T-helper 22 cell (primary cell): ENCODE measurements around the gene HTR3D.
"Not testable (repeated sequence)": the region's sequence is repeated elsewhere in the genome, so short reads cannot be mapped to it uniquely, and the experiment has no call there.

Experiments
- DNase-seq: peaks from one replicate; pipeline ENCODE4 v3.0.0-alpha.2; 2020; ENCODE audit warnings: low read depth

HTR3D gene

GRCh38 chr3:184031187-184031792 lies at the start of gene HTR3D:
HTR3D (plus strand) TSS chr3:184031742; CDS start chr3:184031742, 0 bp downstream.
- DNase-seq = no peak

DNA sequence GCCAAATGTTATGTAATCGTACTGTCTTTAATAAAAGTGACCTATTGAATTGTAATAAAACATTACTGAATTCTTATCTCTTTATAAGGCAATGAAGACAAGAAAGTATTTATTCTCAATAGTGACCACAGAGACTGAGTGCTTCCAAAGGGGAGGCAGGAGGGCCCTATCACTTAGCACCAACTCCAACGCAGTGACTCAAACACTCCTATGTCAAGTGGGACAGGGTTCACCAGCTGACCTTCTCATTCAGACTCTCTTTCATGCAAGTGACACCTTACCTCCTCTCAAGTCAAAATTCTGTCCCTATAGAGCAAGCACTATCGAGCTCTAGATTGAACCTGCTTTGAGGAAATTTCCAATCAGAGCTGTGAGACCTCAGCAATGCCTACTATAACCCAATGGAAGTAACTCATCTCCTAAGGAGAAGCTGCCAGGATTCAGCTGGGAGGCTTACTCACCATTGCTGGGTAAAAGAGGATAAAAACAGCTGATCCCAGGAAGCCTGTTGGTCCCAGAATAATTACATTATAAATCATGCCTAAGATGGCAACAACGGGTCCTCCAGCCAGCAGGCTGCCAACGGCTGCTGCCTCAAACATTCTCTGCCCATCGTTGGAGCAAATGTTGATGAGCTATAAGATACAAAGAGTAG lies 49.4 kb upstream of the HTR3D start:
- DNase-seq = no peak

- DNase-seq = no peak
Observed at GRCh38 chr3:183984127-183984740, 47.3 kb upstream of the HTR3D start.

DNA sequence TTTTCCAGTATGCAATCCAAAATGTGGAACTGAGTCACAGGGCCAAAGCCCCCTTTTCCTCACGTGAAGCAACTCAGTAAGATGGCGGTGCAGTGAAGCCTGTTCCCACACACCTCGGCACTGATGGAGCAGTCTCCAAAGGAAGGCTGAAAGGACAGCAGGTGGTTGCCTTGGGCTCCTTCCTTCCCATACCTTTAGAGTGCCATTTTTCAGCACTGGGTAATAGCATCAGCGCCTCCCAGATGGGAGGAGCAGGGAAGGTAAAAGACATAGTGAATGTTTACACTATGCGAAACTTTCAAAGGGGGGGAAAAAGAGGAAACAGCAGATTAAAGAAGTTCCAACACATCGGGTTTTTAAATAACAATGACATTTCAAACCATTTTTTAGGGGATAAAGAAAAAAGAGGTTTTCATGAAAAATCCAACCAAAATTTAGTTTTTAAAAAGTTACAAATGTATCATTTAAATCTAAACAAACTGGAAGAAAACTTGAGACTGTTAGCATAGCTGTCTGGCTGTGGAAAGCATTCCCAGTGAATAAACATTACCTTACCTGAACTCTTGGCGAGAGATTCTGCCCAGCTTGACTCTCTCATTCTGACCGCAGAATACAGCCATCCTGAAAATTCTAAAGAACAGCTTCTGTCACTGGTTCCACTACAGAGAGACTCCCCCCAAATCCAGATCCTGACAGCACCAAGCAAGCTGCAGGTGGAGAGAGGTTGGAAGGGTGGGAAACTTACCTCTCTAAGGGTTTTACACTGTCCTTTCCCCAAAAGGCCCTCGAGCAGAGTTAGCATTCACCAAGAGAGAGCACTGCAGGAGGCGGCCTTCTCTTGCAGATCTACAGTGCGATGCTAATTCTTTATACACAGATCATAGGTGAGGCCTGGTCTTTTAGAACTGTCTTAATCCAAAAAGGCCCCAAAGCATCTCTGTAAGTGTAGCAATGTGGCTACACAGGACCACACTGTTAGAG lies 46.5 kb upstream of the HTR3D start:
- DNase-seq = no peak

GRCh38 chr3:183987000-183987600 lies 44.4 kb upstream of the HTR3D start:
- DNase-seq = no peak

- DNase-seq = no peak
Observed at GRCh38 chr3:183988216-183988790, 43.2 kb upstream of the HTR3D start.

DNA sequence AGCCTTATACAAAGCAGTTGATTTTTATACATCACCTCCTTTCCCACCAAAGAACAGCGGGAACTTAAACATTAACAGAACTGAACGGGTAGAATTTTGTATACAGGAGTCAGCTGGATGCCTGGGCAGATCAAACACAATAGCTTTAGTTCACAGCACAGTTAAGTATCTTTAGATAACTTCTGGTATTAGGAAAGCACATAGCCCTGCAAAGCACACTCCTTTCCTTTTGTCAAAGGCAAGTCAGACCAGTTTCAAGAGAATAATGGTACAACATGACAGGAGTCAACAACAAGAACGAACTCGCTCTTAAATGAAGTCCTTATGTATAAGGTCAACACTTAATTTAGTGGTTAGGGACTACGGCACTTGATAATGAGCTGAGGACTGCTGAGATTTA lies 40.1 kb upstream of the HTR3D start:
- DNase-seq = no peak

DNA sequence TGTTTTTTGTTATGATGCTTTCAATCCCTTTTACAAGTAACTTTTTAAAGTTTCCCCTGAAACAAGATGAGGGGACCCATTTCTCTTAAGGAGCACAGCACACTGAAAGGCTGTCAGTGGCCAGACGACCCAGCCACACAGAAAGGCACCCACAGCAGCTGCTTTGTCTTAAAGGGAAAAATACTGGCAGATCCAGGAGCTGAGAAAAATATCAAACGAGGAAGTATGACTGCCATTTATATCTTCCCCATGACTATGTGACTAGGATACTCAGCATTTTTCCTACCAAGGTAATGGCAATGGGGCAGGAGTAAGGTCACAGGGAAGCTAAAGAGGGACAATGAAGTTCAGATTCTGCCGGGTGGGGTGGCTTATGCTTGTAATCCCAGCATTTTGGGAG lies 29.8 kb upstream of the HTR3D start:
- no peak for DNase-seq

- DNase-seq = no peak
Observed at GRCh38 chr3:184002469-184002868, 29.1 kb upstream of the HTR3D start.

- no peak for DNase-seq
Observed at GRCh38 chr3:184003187-184003967, 28.2 kb upstream of the HTR3D start.

DNA sequence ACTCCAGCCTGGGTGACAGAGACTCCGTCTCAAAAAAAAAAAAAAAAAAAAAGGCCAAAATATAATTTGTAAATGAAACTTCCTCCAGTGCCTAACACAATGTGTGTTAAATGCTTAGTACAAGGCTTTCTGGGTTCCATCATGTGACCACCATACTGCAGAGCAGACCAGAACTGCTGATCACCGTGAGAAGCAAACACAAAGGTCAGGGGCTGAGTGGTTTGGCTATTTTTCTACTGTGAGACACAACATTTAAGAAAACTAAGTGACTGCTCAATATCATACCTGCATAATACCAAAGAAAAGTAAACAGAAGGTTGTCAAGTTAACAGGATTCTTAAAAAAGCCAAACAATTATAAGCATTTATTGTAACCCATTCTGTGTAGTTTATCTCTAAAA lies 27.1 kb upstream of the HTR3D start:
- DNase-seq = no peak

- DNase-seq = no peak
Observed at GRCh38 chr3:184005941-184006507, 25.5 kb upstream of the HTR3D start.

GRCh38 chr3:184007143-184007813 lies 24.3 kb upstream of the HTR3D start:
- DNase-seq = not testable (repeated sequence)

- no peak for DNase-seq
Observed at GRCh38 chr3:184008161-184008560, 23.4 kb upstream of the HTR3D start.

- no peak for DNase-seq
Observed at GRCh38 chr3:184011230-184011876, 20.2 kb upstream of the HTR3D start.

- DNase-seq = no peak
Observed at GRCh38 chr3:184011937-184012889, 19.3 kb upstream of the HTR3D start.

DNA sequence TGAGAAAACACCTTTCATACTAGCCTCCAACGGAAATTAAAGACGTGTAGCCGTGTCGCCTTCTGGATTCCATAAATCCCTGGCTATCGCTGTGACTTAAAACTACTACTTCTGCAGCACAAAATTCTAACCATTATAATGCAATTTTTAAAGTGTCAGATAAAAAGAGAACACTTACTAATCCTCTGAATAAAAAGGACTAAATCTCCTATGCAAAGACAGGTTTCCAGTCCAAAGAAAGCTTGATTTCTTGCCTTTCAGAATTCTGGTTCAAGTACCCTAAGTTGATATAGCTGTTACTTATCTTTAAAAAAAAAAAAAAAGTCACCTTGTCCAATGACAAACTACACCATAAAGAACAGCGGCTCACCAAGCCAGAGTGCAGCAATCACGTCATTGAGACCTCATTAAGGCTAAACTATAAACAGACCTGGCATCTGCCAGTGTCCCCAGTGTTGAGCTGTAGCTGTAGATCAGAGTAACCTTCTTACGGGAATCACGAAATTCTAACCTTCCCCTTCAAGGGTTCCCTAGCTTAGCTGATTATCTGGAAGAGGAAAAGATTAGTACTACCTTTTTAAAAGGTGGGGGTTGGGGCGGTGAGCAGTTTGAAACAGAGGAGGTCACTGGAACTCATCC lies 16.0 kb upstream of the HTR3D start:
- no peak for DNase-seq

DNA sequence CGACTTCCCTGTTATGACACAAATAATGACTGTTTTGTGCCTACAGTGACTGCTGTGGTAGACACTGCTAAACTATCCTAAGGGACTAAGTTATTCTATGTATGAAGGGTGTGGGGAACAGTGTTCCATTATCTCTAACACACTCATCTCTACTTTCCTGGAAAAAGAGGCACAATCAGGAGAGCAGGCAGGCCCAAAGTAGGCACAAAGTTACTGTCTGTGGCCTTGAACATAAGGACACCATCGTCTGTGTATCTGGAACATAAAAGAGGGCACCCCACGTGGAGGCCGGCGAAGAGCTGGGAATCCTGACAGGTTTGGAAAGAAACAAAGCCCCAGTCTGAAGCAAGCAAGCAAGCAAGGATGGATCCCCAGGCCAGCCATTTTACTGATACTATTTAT lies 15.4 kb upstream of the HTR3D start:
- no peak for DNase-seq
